IPS DF 19.7 (cell line): ENCODE measurements around the gene SLC16A11.
"Not testable (repeated sequence)": the region's sequence is repeated elsewhere in the genome, so short reads cannot be mapped to it uniquely, and the experiment has no call there.

Experiments
- DNase-seq: peaks from one replicate; pipeline ENCODE4 v3.0.0-alpha.2; 2013; ENCODE audit warnings: low read depth, low spot score

SLC16A11 gene, protein sequence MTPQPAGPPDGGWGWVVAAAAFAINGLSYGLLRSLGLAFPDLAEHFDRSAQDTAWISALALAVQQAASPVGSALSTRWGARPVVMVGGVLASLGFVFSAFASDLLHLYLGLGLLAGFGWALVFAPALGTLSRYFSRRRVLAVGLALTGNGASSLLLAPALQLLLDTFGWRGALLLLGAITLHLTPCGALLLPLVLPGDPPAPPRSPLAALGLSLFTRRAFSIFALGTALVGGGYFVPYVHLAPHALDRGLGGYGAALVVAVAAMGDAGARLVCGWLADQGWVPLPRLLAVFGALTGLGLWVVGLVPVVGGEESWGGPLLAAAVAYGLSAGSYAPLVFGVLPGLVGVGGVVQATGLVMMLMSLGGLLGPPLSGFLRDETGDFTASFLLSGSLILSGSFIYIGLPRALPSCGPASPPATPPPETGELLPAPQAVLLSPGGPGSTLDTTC

DNA sequence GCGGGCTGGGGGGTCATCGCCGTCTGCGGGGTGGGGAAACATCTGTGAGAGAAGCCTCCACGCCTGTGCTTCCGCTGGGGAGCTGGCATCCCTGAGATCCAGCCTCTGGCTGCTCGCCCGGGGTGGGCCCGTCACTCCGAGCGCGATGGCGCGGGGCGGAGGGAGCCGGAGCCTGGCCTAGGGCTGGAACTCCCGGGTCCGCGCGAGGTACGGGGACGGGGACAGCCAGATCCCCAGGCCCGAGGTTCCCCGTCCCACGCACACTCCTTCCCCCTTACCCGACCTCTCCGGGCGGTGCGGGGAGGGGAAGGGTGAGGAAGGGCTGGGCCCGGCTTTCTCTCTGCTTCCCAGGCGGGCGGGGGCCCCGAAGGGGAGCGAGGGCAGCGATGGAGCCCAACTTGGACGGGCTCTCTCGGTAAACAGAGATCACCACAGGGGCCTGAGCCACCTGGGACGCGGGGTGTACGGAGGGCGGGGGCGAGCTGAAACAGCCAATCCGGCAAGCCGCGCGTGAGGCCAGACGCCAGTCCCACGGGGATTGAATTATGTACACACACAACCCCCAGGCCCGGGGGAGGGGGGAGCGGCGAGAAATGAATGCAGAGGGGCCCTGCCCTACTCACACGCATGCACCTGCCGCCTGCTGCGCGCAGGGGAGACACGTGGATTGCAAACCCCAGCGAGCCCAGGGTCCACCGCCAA is at the start of gene SLC16A11:
TSS of gene SLC16A11 (minus strand) at position 596 of the 702 bp plus-strand sequence. CDS start at position 17, 579 bp downstream.
- no peak for DNase-seq

DNA sequence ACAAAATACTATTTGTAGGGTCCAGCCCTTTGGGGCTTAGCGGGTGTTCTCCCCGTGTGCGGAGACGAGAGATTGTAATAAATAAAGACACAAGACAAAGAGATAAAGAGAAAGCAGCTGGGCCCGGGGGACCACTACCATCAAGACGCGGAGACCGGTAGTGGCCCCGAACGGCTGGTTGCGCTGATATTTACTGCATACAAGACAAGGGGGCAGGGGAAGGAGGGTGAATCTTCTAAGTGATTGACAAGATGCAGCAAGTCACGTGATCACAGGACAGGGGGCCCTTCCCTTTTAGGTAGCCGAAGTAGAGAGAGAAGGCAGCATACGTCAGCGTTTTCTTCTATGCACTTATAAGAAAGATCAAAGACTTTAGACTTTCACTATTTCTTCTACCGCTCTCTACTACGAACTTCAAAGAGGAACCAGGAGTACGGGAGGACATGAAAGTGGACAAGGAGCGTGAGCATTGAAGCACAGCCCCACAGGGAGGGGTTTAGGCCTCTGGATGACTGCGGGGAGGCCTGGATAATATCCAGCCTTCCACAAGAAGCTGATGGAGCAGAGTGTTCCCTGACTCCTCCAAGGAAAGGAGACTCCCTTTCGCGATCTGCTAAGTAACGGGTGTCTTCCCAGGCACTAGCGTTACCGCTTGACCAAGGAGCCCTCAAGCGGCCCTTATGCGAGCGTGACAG is 47.6 kb upstream of the SLC16A11 start:
- not testable (repeated sequence) for DNase-seq

DNA sequence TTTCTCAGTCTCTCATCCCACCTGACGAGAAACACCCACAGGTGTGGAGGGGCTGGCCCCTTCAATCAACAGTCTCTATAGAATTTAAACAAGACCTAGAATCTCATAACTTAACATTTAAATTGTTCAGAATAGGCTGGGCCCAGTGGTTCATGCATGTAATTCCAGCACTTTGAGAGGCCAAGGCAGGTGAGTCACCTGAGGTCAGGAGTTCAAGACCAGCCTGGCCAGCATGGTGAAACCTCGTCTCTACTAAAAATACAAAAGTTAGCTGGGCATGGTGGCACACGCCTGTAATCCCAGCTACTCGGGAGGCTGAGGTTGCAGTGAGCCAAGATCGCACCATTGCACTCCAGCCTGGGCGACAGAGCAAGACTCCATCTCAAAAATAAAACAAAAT is 45.7 kb upstream of the SLC16A11 start:
- DNase-seq: not testable (repeated sequence)

DNA sequence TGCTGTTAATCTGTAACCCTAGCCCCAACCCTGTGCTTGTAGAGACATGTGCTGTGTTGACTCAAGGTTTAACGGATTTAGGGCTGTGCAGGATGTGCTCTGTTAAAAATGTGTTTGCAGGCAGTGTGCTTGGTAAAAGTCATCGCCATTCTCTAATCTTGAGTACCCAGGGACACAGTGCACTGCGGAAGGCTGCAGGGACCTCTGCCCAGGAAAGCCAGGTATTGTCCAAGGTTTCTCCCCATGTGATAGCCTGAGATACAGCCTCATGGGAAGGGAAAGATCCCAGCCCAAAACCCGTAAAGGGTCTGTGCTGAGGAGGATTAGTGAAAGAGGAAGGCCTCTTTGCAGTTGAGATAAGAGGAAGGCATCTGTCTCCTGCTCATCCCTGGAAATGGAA is 44.5 kb upstream of the SLC16A11 start:
- not testable (repeated sequence) for DNase-seq

DNA sequence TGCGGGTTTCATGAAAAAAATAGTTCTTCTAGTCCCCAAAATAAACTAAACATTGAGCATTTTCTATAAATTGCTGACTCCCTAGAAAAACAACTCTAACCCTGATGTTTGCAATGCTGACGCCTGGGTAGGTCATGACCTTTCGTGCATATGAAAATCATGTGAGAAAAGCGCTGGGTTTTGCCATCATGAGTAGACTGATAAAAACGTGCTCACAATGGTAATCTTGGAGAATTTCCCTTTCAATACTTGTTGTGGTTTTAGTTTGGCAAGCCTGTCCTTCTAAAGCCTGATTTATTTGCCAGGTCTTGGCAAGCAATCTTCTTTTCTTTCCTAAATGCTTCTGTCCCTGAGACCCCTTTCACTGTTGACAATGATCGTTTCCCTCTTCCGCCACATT is 40.2 kb upstream of the SLC16A11 start:
- DNase-seq: no peak

DNA sequence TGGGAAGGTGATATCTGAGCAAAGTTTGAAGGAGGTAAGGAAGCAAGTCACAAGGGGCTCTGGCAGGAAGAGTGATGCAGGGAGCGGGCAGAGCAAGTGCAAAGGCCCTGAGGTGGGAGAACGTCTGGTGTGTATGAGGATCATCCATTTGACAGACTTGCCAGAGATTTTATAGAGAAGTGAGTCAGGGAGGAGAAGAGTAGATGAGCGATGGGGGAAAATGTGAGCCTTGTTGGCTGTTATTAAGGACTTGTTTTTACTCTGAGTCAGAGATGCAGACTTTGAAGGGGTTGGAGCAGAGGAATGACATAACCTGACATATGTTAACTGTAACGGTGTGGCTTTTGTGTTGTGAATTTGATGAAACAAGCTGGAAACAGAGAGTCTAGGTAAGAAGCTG is 39.7 kb upstream of the SLC16A11 start:
- no peak for DNase-seq

DNA sequence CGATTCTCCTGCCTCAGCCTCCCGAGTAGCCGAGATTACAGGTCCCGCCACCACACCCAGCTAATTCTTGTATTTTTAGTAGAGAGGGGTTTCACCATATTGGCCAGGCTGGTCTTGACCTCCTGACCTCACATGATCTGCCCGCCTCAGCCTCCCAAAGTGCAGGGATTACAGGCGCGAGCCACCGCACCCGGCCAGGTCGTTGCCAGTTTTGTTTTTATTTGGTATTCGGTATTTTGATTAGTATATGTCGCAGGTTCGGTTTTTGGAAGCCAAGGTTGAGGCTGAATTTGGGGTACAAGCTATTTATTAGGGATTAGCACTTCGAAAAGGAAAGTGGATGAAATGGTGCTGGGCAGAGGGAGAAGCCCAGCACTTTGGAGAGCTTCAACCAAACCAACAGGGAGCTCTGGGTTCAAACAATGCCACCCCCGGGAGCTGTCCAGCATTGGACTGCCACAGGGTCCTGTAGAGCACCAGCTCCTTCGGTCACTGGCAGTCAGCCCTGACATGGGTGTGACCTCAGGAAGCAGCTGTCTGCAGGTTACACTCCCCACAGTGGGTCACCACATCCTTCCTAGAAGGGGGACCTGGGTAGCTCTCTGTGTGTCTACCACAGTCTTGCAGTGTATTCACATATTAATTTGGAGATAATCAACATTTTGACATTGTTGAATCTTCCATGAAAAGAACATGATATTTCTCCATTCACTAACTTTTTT is 37.6 kb upstream of the SLC16A11 start:
- no peak for DNase-seq

DNA sequence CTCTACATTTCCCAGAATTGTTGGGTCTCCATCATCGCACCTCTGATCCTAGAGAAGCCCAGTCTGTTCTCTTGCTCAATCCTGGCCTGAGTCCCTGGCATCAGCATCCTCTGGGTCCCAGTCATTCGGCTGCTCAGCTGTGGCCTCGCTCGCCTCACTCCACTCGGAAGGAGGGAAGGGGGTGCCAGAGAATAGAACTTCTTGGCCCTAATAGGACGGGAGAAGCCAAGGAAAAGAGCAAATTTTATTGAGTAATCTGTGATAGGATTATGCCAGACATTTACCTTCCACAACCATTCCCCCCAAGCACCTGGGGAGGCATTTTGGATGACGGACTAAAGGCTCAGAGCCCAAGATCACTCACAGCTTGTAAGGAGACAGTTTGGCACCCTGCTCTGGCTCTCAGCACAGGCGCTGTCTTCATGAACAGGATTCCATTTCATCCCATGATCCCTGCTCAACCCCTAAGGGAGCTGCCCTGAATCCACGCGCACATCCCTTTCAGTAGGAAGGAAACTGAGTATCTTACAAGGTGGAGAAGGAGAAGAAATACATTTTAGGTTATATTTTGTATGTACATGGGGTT is 36.7 kb upstream of the SLC16A11 start:
- no peak for DNase-seq

DNA sequence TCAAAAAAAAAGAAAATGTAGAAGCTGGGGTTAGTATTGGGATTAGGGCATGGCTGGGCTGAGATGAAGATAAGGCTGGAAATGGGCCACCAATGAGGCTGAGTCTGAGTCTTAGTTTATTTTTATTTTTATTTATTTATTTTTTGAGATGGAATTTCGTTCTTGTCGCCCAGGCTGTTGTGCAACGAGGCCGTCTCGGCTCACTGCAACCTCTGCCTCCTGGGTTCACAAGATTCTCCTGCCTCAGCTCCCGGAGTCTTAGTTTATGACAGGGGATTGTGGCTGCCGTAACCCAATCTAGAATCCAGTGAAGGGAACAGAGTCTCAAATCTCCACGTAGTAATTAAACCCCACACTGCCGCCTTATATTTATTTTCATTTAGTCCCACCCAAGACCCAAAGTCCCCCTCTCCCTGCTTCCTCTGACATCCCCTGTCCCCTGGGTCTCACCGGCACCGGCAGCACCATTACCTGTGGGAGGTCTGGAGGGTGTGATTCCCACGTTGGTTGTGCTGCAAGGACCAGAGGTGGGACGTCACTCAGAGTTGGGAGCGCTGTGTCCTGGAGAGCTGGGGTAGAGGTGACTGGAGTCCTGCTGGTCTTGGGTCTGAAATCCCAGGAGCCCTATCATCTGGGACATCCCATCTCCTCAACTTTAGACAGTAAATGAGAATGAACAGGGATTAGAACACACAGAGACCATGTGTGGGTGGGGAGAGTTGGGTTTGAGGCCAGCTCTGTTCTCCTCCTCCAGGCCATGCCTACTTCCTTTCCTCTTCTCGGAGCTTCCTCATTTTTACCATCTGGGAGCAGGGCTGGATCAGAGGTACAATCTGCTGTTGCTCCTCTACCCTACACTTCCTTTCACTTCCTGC is 35.9 kb upstream of the SLC16A11 start, which contains the start of gene CLEC10A:
TSS of gene CLEC10A (minus strand) at position 671 of the 875 bp plus-strand sequence. CDS start 1,439 bp downstream, outside the sequence.
- DNase-seq: no peak

DNA sequence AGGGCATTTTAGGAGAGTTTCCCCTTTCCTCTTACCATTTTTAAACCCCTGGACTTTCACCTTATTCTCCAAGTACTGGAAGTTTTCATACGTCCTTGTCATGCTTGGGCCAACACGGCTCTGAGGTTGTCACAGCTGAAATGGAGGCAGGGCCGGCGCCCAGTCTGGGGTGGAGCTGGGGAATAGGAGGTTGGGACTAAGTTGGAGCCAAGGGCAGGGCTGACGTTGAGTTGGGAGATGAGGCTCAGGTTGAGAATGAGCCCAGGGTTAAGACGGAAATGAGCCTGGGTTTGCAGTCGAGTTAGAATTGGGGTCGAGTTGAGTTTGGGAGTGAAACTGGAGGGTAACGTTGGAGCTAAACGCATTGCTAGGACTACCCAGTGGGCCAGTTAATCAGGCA is 34.8 kb upstream of the SLC16A11 start:
- DNase-seq: no peak

DNA sequence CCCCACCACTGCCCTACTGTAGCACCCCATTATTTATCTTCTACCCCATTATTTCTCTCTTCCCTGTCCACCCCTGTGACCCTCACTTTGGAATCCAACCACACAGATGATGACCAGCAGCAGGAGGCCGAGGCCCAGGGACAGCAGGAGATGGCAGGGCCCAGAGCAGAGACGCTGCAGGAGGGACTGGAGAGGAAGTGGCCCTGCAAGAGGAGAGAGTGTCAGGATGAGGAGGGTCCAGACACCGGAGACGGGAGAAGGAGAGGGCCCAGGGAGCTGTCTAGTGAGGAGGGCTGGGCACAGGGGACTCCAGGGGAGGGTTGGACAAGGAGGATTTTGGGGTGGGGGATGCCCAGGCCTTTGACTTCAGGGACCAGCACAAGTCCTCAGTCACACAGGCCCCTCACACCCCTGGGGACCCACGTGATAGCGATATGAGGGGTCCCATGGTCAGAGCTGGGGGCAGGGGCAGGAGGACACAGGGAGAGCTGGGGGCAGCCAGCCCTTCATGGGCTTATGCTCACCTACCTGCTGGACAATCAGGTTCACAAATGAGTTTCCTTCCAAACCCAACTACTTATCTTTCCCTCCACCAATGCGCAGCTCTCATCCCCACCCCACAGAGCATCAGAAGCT is 34.1 kb upstream of the SLC16A11 start:
- no peak for DNase-seq

DNA sequence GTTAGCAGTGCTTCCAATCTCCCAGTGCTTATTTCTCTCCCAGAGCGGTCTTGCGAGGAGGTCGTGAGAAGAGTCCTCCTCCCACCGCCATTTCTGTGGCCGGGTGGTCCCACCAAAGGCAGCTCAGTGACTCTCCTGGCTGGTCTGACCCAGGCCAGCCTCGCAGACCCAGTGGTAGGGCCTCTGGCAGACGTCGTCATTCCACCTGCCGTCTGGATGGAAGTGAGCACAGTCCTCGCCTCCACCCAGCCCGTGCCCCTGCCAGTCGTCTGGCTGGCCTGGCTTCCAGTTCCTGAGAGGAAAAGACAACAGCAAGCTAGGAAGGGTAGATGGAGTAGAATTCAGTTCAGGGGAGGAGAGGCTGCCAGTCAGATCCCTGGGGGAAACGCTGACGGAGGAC is 31.0 kb upstream of the SLC16A11 start:
- no peak for DNase-seq

DNA sequence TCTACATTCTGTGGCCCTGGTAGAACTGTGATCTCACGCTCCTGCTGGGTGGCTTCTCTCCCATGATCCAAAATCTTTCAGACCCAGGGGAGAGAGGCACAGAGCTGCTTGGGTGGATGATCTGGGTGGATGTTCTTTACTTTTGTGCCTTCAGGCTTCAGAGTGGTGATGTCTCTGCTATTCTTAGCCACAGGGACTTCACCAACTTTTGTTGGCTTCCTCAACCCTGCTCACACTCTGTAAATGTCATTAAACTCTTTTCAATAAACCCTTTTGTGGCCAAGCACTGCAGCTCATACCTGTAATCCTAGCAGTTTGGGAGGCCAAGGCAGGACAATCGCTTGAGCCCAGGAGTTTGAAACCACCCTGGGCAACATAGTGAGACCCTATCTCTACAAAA is 28.5 kb upstream of the SLC16A11 start:
- no peak for DNase-seq

DNA sequence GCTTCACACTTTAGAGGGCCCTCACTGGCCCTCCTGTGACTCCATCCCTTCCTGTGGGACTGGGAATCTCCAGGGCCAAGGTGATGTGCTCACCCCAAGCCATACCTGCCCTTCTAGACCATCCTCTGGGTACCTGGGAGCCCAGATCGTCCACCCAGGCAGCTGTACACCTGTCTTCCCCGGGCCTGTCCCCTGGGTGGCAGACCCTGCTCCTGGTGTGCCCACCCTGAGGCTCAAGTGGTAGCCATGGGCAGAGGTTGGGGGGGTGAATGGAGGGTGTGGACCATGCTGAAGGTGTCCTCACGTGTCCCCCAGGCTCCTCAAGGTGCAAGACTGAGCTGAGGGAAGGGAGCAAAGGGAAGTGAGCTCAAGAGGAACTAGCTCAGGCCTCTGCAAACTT is 26.8 kb upstream of the SLC16A11 start:
- no peak for DNase-seq

DNA sequence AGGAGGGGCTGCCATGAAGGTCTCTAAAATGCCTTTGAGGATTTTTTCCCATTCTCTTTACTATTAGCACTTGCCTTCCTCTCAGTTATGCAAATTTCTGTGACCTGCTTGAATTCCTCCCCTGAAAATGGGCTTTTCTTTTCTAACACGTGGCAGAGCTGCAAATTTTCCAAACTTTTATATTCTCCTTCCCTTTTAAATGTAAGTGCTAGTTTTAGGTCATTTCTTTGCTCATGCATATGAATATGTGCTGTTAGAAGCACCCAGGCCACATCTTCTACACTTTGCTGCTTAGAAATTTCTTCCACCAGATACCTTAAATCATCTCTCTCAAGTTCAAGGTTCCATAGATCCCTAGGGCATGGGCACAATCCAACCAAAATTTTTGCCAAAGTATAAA is 24.4 kb upstream of the SLC16A11 start:
- no peak for DNase-seq

DNA sequence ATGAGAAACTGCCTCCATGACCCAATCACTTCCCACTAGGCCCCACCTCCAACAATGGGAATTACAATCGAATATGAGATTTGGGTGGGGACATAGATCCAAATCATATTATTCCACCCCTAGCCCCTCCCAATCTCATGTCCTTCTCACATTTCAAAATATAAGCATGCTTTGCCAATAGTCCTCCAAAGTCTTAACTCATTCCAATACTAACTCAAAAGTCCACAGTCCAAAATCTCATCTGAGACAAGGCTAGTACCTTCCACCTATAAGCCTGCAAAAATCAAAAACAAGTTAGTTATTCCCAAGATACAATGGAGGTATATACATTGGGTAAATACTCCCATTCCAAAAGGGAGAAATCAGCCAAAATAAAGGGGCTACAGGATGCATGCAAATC is 23.3 kb upstream of the SLC16A11 start:
- DNase-seq: no peak

DNA sequence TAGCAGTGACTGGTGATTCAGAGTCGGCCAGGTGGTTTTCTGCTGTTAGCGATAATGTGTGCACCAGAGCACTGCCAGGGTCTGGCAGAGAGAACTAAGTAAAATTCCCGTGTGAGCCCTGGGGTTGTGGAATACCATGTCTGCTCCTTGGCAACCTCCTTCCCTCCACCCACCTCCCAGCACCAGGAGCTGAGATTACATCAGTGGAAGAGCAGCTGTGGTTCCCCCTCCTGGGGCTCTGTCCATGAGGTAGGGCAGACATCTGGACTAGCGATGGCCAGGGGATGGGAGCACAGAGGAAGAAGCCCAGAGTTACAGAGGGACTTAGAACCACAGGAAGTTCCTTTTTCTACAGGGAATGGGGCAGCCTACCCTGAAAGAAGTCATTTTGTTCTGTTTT is 20.4 kb upstream of the SLC16A11 start:
- DNase-seq: no peak

DNA sequence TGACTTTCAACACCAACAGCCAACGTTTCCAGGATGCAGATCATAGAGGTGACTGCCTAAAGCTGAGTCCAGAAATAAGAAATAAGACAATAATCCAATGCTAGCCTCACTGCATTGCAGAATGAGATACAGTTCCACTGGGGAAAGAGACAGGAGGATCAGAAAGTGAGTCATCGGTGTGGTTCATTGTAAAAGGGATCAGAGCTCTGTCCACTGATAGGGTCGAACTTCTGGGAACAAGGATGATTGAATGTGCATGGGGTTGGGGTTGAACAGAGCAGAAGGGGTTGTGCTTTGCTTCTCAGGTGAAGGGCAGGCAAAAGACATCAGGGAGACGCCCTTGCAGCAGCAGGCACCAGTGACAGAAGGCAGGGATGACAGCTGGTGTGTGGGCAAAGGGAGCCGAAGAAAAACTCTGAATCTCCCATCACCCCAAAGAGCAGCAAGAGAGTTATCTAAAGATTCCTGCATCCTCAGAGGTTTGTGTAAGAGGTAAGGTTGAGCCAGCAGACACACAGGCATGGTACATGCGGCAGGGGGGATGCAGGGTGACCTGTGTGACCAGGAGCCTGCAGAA is 19.7 kb upstream of the SLC16A11 start:
- DNase-seq: no peak

DNA sequence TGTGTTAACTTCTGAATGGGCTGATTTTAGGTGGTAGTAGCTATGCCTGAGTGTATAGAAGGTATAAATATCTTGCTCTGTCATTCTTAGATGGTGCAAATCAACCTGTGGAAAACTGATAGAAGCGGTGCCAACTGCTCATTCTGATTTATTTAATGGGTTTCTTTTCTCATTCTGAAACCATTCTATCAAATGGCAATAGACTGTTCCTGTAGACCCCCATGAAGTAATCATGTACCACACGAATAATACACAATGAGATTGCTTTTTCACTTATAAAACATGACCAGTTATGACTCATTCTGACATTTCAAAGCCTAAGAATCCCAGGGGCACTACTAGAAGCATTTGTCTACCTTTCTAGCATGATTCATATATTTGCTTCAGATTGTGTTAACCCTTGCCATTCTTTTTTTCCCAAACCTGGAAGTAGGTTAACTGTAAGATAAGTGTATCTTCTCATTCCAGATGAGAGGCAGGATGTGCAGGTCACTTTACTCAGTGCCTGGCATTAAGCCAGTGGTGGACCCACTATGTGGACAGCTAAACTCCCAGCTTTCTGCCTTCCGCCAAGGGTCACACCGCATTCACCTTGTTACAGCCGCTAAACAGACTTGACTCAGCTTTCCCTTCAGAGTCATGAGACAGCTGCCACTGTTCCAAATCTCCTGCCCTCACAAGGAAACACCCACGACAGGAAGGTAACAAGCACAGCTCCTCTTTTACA is 16.4 kb upstream of the SLC16A11 start:
- DNase-seq: no peak
